GM18526 (cell line): Measurements from ENCODE around the gene AOX1.

Experiments used
- POLR2A ChIP-seq: IDR thresholded peaks from 3 replicates; pipeline ENCODE4 v1.6.1; 2011; ENCODE audit not compliant: insufficient read length; ENCODE audit errors: extremely low read depth

AOX1 gene

DNA sequence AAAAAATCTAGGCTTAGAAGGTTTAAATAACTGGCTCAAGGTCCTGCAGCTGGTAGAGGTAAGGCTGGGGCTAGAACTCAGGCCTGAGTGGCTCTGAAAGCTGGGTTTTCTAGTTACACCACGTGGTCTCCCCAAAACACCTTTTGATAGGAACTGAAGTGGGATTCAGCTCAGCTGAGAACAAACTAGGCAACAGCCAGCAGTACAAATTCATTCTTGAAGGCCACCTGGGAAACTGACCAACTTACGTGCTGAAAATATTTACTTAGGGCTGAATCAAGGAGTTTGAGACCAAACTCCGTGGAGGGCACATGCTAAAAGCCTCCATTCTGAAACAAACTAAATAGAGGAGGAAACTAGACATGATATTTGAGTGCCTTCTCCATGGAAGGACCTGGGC, 67.2 kb downstream of the AOX1 start:
- no peak for TF ChIP-seq POLR2A

DNA sequence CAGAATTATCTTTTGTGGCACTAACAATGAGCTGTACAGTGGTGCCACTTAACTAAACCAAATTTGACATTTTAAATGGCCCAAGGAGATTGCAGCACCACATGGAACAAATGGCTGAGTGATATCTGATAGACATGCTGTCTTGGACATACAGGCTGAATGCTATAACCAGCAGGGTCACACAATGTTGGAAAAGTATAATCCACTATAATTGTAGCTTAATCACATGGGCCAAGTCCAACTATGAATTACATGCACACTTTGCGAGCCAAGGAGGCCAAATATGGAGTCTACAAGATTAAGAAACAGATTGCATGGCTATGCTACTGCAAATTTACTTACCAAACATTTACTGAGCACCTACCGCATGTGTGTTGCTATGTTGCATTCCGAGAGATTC, 69.0 kb downstream of the AOX1 start:
- no peak for TF ChIP-seq POLR2A

DNA sequence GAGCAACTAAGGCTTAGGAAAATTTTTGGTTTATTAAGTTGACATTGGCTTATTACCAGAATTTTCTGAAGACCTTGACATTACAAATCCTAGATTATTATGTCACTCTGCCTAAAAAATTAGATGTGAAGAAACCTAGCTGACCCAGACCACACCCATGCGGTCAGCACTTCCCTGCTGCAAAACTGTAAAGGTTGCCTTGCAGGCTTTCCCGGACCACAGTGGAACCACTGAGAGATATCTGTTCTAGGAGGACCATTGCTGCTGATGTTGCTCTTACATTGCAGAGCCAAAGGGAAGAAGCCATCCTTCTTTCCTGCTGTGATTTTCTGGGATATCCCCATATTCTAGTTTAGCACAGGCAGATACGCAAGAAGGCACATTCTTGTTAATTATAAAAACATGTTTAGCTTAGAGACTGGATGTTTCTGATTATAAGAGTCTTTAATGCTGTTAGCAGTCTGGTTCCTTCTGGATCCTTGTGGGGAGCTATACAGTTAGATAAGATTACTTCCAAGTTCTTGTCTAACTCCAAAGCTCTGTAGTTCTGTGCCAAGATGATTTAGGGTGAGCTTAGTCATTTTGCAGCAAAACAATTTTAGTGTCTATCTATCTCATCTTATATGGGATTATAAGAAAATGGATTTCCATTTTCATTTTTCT, 70.2 kb downstream of the AOX1 start:
- no peak for TF ChIP-seq POLR2A

GRCh38 chr2:200658278-200658864, 72.6 kb downstream of the AOX1 start:
- TF ChIP-seq POLR2A = no peak

DNA sequence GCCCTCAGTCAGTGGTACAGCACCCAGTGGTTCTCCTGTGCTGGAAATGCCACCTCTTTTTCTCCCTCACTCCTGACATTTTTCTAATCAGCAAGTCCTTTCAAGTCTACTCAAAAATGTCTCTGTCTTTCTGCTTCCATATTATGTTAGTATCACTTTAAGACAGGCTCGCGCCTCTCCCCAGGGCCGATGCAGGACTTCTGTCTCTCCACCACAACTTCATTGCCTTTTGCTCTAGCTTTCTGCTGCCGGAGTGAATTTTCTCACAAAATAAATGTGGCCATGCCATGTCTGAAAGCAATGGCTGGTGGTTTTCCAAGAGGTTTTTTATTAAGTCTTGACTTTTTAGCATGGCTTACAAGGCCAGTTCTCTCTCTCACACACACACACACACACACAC, 73.6 kb downstream of the AOX1 start:
- no peak for TF ChIP-seq POLR2A

DNA sequence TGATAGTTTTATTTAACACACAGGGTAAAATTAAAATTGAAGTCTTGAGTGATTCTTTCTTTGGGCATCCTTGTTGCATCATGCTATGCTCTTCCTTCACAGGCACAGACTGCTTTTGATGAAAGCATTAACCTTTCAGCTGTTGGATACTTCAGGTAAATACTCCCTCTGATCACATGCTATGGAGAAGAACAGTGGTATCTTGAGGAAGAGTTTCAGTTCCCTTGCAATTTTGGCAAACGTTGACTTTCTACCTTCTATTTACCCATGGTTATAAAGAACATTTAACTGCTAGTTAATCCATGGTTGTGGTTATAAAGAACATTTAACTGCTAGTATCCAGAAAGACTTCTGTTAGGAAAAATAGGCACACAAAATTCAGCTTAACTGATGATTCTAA, 75.7 kb downstream of the AOX1 start:
- no peak for TF ChIP-seq POLR2A

DNA sequence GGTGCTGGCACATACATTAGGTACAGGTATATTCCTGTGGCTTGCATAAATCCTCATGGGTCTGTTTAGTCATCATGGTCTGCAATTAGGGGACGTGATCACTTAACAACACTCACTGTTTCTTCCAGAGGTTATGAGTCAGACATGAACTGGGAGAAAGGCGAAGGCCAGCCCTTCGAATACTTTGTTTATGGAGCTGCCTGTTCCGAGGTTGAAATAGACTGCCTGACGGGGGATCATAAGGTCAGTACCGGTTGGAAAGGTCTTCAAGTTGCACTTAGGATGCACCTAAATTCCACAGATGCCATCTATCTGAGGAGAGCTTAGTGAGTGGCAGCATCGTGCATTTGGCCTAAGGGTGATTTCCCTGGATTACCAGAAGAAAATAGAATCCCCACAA, 76.9 kb downstream of the AOX1 start:
- TF ChIP-seq POLR2A = no peak

GRCh38 chr2:200664770-200665494, 79.1 kb downstream of the AOX1 start:
- TF ChIP-seq POLR2A = no peak

- TF ChIP-seq POLR2A = no peak
Observed at GRCh38 chr2:200665626-200666453, 80.0 kb downstream of the AOX1 start.

DNA sequence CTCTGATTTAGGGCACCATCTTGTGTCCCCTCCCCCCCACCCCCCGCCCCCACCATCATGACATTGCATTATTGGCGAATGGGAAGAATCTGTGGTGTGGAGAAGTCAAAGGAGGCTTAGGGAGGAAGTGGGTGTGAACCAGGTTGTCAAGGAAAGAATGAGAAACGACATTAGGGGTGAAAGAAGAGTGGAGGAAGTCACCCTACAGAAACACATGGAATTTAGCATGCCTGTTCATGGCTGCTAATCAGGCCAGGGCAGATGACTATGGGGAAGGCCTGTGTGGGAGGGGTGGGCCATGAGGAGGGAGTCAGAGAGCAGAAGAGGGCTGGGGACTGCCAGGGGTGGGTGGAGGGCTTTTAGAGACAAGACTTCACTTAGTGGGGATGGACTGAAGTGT, 81.6 kb downstream of the AOX1 start:
- TF ChIP-seq POLR2A = no peak

- no peak for TF ChIP-seq POLR2A
Observed at GRCh38 chr2:200668478-200668877, 82.7 kb downstream of the AOX1 start.

- no peak for TF ChIP-seq POLR2A
Observed at GRCh38 chr2:200669308-200669707, 83.5 kb downstream of the AOX1 start.

- TF ChIP-seq POLR2A = no peak
Observed at GRCh38 chr2:200670313-200670712, 84.5 kb downstream of the AOX1 start.

- no peak for TF ChIP-seq POLR2A
Observed at GRCh38 chr2:200670751-200671150, 84.9 kb downstream of the AOX1 start.

GRCh38 chr2:200673191-200673590, 87.4 kb downstream of the AOX1 start:
- no peak for TF ChIP-seq POLR2A

- no peak for TF ChIP-seq POLR2A
Observed at GRCh38 chr2:200674837-200675236, 89.0 kb downstream of the AOX1 start.
